ENCODE data around the gene AIM2.
A peak's percentile ranks its signal among the peaks of the same experiment; 100 is the strongest.

The AIM2 gene

DNA sequence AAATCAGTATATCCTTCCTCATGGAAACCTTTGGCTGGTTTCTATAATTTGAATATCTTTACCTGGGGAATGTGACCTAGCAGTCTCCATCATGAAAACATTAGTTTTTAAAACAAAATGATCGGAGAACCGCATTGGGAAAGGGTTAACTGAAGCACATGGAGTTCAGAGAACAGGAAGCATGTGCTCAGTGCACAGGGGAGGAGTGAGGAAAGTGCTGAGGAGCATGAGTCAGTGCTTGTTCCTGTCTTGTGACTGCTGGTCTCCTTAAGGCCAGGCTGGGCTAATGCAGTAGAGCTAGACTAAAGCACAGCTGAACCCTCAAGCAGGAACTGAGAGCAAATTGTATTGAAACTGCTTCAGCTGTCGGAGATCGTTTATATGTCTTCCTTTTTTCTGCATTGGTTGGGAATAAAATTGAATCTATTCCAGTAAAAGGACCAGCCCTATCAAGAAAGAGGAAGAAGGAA lies 61.1 kb downstream of the AIM2 start:
- TF ChIP-seq, protein P1, sequence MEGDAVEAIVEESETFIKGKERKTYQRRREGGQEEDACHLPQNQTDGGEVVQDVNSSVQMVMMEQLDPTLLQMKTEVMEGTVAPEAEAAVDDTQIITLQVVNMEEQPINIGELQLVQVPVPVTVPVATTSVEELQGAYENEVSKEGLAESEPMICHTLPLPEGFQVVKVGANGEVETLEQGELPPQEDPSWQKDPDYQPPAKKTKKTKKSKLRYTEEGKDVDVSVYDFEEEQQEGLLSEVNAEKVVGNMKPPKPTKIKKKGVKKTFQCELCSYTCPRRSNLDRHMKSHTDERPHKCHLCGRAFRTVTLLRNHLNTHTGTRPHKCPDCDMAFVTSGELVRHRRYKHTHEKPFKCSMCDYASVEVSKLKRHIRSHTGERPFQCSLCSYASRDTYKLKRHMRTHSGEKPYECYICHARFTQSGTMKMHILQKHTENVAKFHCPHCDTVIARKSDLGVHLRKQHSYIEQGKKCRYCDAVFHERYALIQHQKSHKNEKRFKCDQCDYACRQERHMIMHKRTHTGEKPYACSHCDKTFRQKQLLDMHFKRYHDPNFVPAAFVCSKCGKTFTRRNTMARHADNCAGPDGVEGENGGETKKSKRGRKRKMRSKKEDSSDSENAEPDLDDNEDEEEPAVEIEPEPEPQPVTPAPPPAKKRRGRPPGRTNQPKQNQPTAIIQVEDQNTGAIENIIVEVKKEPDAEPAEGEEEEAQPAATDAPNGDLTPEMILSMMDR (IDR thresholded peaks at IDR 0.05; ENCODE audit: low read depth, low read length): no peak
- no peak overlapping the region for H3K4me3 ChIP-seq (ENCODE audit: low read depth, low read length)

DNA sequence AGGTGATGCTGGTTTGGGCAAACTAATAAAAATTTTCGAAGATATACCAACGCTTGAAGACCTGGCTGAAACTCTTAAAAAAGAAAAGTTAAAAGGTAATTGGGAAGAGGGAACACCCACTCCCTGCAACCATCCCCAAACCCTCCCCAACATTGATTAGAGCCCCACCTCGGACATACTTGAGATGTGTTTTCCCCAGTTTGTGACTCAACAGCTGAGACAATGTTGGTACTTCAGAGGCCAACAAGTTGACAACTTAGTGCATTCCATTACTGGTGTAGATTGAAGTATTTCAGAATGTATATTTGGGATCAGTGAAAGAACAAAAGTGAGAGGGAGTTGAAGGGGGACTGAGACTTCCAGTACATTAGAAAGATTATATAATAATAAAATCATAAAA lies 61.7 kb downstream of the AIM2 start:
- TF ChIP-seq, protein P1 (IDR thresholded peaks at IDR 0.05; ENCODE audit: low read depth, low read length): no peak
- H3K4me3 ChIP-seq (ENCODE audit: low read depth, low read length): no peak overlapping the region

DNA sequence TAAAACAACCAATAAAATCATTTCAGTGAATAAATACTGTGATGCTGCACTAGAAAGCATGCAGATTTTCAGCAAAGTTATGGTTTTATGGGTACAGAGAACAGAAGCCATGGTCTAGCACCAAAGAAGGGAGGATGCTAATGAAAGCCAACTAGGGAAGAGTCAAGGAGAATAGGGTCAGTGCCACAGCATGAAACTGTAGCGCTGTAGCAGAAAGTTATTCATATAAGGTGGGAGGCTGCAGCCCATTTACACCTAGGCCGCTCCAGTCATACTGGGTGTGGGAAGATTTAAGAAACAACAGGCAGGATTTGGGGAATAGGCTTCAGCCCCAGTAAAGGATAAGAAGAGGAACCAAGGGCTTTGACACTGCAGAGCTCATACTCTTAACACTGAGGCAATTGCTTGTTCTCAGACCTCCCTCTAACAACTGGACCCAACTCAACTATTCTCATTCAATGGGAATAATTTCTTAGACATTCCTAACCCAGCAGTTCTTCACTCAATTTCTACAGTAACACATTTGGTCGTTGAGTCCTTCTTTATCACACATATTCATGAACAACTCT lies 62.5 kb downstream of the AIM2 start:
- TF ChIP-seq, protein P1 (IDR thresholded peaks at IDR 0.05; ENCODE audit: low read depth, low read length): no peak
- no peak overlapping the region for H3K4me3 ChIP-seq (ENCODE audit: low read depth, low read length)

DNA sequence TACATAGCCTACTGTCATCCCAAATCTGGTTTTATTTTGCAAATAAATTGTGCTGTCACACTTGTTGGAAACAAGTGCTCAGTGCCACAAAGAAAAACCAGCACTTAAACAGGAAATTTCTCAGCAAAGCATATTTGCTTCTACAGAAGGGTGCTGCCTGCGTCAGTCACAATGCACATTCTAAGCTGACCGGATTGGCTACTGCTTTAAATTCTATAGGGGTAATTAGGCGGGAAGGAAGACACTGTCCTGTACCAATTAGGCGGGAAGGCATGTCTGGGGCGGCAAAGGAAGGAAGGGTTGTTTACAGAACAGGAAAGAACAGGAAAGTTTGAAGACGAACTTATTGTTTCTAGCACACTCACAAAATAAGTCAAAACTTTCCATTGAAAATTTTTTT lies 64.1 kb downstream of the AIM2 start:
- TF ChIP-seq, protein P1 (IDR thresholded peaks at IDR 0.05; ENCODE audit: low read depth, low read length): no peak

More for the DNA sequence above, 64.1 kb downstream of the AIM2 start:
- peak overlapping the region; percentile 75 for H3K4me3 ChIP-seq (ENCODE audit: low read depth, low read length)
